Astrocyte of the cerebellum (primary cell): ENCODE results near the gene RASA3.

Experiments used
- DNase-seq: peaks from one replicate; pipeline ENCODE4 v3.0.0-alpha.2; 2011; ENCODE audit warnings: low read depth
- H3K4me3 ChIP-seq: 2 replicates; pipeline ENCODE4 v1.5.1; 2011; ENCODE audit warnings: mild to moderate bottlenecking, low read depth, low read length, moderate library complexity
- CTCF ChIP-seq: IDR thresholded peaks from 2 replicates; pipeline ENCODE4 v1.5.1; 2012; ENCODE audit warnings: low read length, low read depth, moderate library complexity, mild to moderate bottlenecking; ENCODE audit errors: missing control alignments
- in situ Hi-C: cut with HindIII; loops from 2 replicates; pipeline ENCODE4 v1.10.0; 2017; ENCODE audit warnings: low sequenced_read_pairs

The RASA3 gene

DNA sequence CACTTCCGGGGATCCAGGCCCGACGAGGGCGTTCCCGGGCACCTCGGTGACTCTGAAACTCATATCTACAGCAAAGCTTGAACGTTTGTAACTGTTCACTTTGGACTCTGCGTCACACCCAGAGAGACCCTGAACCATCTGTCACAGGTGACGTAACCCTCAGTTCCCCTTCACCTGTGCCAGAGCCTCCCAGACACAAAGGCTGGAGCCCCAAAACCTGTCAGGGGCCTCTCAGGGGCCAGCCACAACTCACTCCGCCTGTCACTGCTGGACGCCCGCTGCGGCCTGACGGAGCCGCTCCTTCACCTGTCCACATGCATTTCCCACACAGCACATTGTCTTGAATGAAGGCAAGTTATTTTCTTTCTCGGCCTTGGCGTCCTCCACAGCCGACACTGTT is 8.0 kb downstream of the RASA3 start:
- no peak for DNase-seq
- H3K4me3 ChIP-seq: no peak overlapping the region
- no peak for TF ChIP-seq CTCF
- in situ Hi-C loops: no loop called here

- TF ChIP-seq CTCF: no peak
Observed at GRCh38 chr13:114123876-114124275, 8.5 kb downstream of the RASA3 start.

DNA sequence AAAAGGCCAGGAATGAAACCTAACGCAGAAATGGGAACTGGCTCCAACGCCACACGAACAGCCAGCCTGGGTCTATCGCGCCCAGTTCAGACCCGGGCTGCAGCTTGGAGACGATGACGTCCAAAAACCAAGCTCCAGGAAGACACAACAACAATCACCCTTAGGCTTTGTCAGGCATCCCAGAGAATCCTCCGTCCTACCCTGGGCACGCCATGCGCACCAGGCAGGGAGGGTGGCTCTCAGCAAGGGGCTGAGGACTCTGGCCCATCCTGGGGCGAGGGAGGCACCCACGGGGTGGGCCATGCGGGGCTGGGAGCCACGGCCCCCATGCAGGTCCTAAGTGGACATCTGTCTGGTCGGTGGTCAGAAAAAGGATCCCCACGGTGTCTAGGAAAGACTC is 9.0 kb downstream of the RASA3 start:
- TF ChIP-seq CTCF: no peak
- in situ Hi-C loops: no loop called here
- no peak for DNase-seq
- H3K4me3 ChIP-seq: no peak overlapping the region

More at GRCh38 chr13:114123876-114124275, 8.5 kb downstream of the RASA3 start:
- H3K4me3 ChIP-seq: no peak overlapping the region
- DNase-seq: no peak
- in situ Hi-C loops: no loop called here

DNA sequence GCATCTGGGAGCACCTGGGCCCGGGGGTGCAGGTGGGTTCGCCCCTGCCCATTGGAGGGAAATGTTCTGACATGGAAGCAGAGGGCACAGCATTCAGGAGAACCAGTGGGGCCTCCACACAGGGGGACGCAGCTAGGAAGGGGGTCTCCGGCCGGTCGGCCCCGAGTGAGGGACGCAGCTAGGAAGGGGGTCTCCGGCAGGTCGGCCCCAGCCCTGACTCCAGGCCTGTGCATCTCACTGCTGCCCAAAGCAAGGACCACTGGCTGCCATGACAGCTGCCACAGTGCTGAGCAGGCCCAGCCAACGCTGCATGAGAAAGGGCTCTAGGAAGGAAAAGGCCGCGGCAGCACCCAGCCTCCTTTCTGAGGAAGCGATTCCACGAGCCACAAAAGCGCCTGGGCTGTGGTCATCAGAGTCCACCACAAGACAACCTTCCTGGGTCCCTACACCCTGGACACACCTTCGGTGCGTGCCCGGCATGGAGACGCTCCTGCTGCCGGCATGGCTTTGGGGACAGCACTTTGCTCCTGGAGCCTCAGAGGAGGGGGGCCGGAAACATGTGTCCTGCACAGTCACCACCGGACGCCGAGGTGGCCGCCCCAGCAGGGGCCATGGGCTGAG is 9.7 kb downstream of the RASA3 start:
- DNase-seq: no peak
- in situ Hi-C loops: no loop called here
- H3K4me3 ChIP-seq: no peak overlapping the region
- TF ChIP-seq CTCF: no peak

GRCh38 chr13:114122127-114122511 is 10.3 kb downstream of the RASA3 start:
- TF ChIP-seq CTCF: no peak
- DNase-seq: no peak
- in situ Hi-C loops: no loop called here
- no peak overlapping the region for H3K4me3 ChIP-seq

DNA sequence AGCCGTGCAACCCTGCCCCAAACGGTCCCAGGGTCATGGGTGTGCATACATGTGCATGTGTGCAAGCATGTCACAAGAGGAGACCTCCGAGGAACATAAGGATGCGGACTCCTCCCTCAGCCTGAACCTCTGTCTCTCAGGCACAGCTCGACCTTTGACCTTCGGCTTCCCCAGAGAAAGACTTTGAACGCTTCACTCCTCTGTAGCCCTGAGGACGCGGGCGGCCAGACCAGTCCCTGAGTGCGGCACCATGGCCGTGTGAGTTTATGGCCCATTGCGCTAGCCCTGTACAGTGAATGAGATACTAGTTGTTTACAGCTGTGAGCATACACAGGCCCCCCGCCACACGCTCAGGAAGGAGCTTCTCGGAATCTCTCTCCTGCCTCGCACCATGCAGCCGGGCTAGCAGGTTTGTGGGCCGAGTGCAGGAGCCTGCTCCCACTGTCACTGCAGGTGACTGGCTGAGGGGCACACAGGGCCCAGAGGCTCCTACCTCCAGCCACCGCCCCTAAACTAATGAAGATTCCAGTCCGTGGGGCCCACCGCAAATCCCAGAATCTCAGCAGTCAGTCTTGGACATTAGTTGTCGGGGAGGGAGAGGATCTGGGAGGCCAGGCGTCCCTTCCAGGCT is 10.8 kb downstream of the RASA3 start:
- no peak for DNase-seq
- no peak overlapping the region for H3K4me3 ChIP-seq
- in situ Hi-C loops: no loop called here
- no peak for TF ChIP-seq CTCF
